MCF 10A (cell line): ENCODE results near the gene PARD3B. TPM values are rescaled to one million over a fixed set of nuclear protein-coding genes. Genes with fewer than 3 reads are reported as not detected.

ENCODE experiments used
- BruUV-seq: library from RNA; stranded (reverse); fragments of 400-500 nt; replicated peaks from 2 replicates; lab custom pipeline; 2021; lab: Mats Ljungman, UMichigan
- CTCF ChIA-PET: fragments of 300-600 bp; sonication (Branson Sonifier 250); formaldehyde crosslinking; extraction: SDS; loops from one replicate; lab custom pipeline; 2021; ENCODE audit warnings: antibody characterized with exemption, inconsistent platforms; lab: Yijun Ruan, JAX
- POLR2A ChIA-PET: fragments of 300-600, 350-650 bp; sonication (Branson Sonifier 250); formaldehyde crosslinking; extraction: SDS; loops from one replicate; lab custom pipeline; 2020; ENCODE audit warnings: antibody characterized with exemption, inconsistent platforms; lab: Yijun Ruan, JAX
- DNase-seq: peaks from one replicate; pipeline ENCODE4 v3.0.0-alpha.2; 2018; ENCODE audit not compliant: unreplicated experiment
- H3K27ac Mint-ChIP-seq: one replicate; pipeline ENCODE4 v1.8.0; 2022; ENCODE audit warnings: mild to moderate bottlenecking, low read depth, mixed read lengths; ENCODE audit not compliant: unreplicated experiment
- H3K27me3 Mint-ChIP-seq: one replicate; pipeline ENCODE4 v1.8.0; 2022; ENCODE audit warnings: mixed read lengths; ENCODE audit not compliant: insufficient read depth, unreplicated experiment
- H3K36me3 Mint-ChIP-seq: one replicate; pipeline ENCODE4 v1.8.0; 2022; ENCODE audit warnings: mild to moderate bottlenecking, moderate library complexity, mixed read lengths; ENCODE audit not compliant: insufficient read depth, unreplicated experiment
- H3K4me1 Mint-ChIP-seq: one replicate; pipeline ENCODE4 v1.8.0; 2022; ENCODE audit warnings: mixed read lengths; ENCODE audit not compliant: insufficient read depth, unreplicated experiment
- H3K4me3 Mint-ChIP-seq: one replicate; pipeline ENCODE4 v1.8.0; 2022; ENCODE audit warnings: mild to moderate bottlenecking, moderate library complexity, mixed read lengths; ENCODE audit not compliant: unreplicated experiment
- H3K9me3 Mint-ChIP-seq: one replicate; pipeline ENCODE4 v1.8.0; 2022; ENCODE audit warnings: mixed read lengths; ENCODE audit not compliant: unreplicated experiment
- intact Hi-C: fragments of 100-400 bp; cut with micrococcal nuclease; formaldehyde crosslinking; loops from 2 replicates; pipeline ENCODE4 v1.14.1; 2022
- total RNA-seq: library from RNA; stranded (reverse); gene quantifications from 2 replicates; pipeline ENCODE4 v1.2.3, GENCODE V29; 2022
- TF ChIP-seq, protein P1 (sequence below): fragments of 200-600 bp; IDR thresholded peaks from one replicate; pipeline ENCODE4 v1.8.0; 2022; ENCODE audit warnings: antibody characterized with exemption, mild to moderate bottlenecking; ENCODE audit not compliant: unreplicated experiment

Gene PARD3B
- total RNA-seq, 1 experiment from 2014 or later: 11.6 TPM

DNA sequence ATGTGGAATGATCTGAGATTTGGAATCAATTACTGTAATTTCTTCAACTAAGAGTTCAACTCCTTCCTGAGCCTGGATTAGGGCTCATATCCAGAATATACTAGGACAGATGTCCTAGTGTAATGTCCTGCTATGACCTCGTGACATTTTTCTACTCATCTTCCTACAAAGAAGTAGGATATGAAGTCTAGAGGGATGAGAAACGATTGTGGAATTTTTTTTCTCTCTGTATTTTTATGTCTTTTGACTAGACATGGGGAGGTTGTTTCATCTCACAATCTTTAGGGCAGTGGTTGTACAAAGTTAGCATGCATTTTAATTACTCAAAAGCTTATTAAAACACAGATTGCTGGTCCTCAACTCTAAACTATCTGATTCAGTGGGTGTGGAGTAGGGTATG lies 203.0 kb downstream of the PARD3B start:
- H3K4me3 Mint-ChIP-seq: no peak overlapping the region
- BruUV-seq: no TSS peak
- H3K36me3 Mint-ChIP-seq: no peaks in the 10 kb centered on the region
- ChIA-PET CTCF (no interaction called here), POLR2A (no interaction called here)
- no peaks in the 10 kb centered on the region for H3K27me3 Mint-ChIP-seq
- H3K27ac Mint-ChIP-seq: no peak overlapping the region
- TF ChIP-seq, protein P1, sequence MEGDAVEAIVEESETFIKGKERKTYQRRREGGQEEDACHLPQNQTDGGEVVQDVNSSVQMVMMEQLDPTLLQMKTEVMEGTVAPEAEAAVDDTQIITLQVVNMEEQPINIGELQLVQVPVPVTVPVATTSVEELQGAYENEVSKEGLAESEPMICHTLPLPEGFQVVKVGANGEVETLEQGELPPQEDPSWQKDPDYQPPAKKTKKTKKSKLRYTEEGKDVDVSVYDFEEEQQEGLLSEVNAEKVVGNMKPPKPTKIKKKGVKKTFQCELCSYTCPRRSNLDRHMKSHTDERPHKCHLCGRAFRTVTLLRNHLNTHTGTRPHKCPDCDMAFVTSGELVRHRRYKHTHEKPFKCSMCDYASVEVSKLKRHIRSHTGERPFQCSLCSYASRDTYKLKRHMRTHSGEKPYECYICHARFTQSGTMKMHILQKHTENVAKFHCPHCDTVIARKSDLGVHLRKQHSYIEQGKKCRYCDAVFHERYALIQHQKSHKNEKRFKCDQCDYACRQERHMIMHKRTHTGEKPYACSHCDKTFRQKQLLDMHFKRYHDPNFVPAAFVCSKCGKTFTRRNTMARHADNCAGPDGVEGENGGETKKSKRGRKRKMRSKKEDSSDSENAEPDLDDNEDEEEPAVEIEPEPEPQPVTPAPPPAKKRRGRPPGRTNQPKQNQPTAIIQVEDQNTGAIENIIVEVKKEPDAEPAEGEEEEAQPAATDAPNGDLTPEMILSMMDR: no peak
- intact Hi-C loops: no loop called here
- no peaks in the 10 kb centered on the region for H3K9me3 Mint-ChIP-seq
- DNase-seq: no peak
- H3K4me1 Mint-ChIP-seq: no peaks in the 10 kb centered on the region

DNA sequence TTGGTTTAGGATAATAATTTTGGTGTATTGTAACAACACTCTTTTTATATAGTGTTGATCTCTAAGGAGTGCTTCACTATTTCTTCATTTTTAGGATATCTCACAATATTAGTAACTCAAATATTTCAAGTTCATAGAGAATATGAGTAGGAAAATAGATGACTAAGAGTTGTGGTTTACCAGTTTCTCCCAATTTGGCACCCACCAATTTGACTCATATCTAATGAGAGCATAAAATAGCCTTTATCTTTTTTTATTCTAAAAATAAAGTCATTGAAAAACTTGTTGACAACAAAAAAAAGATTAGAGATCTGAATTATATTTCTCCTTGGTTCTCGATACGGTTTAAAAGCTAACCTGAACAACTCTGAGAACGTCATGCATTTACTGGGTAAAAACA lies 204.0 kb downstream of the PARD3B start:
- peak; percentile 68 for DNase-seq
- ChIA-PET CTCF (interaction anchor here (0.6 kb wide), 1 partner anchor 959 kb away, joined by 3 read pairs; no protein-coding TSS in a partner anchor), POLR2A (interaction anchor here (0.6 to 1.3 kb wide), 3 partner anchors 12 to 17 kb away, joined by 3 to 4 read pairs (median 3); no protein-coding TSS in a partner anchor)
- H3K27ac Mint-ChIP-seq: no peak overlapping the region
- intact Hi-C loops: no loop called here
- BruUV-seq: no TSS peak
- TF ChIP-seq, protein P1: no peak
- H3K36me3 Mint-ChIP-seq: no peaks in the 10 kb centered on the region
- H3K9me3 Mint-ChIP-seq: no peaks in the 10 kb centered on the region
- H3K27me3 Mint-ChIP-seq: no peaks in the 10 kb centered on the region
- H3K4me1 Mint-ChIP-seq: no peaks in the 10 kb centered on the region
- no peak overlapping the region for H3K4me3 Mint-ChIP-seq

DNA sequence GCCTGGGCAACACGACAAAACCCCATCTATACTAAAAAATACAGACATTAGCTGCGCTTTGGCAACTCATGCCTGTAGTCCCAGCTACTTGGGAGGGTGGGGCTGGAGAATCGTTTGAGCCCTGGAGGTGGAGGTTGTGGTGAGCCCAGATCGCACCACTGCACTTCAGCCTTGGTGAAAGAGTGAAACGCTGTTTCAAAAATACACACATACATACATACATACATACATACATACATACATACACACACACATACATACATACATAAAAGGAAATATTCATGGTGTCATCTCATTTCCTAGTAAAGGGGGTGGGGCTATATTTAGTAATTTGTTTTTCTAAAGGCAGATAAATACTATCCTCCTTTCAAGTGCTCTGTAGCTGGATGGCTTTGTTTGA lies 205.1 kb downstream of the PARD3B start:
- intact Hi-C loops: no loop called here
- no peaks in the 10 kb centered on the region for H3K4me1 Mint-ChIP-seq
- ChIA-PET CTCF (interaction anchor here (1.1 kb wide), 1 partner anchor 10 kb away, joined by 3 read pairs; no protein-coding TSS in a partner anchor), POLR2A (interaction anchor here (0.7 to 1.3 kb wide), 2 partner anchors 16 to 93 kb away, joined by 3 to 4 read pairs; no protein-coding TSS in a partner anchor)
- no peak overlapping the region for H3K27ac Mint-ChIP-seq
- DNase-seq: no peak
- no peaks in the 10 kb centered on the region for H3K9me3 Mint-ChIP-seq
- no peak overlapping the region for H3K4me3 Mint-ChIP-seq
- no peaks in the 10 kb centered on the region for H3K36me3 Mint-ChIP-seq
- BruUV-seq: no TSS peak
- TF ChIP-seq, protein P1: no peak
- no peaks in the 10 kb centered on the region for H3K27me3 Mint-ChIP-seq

DNA sequence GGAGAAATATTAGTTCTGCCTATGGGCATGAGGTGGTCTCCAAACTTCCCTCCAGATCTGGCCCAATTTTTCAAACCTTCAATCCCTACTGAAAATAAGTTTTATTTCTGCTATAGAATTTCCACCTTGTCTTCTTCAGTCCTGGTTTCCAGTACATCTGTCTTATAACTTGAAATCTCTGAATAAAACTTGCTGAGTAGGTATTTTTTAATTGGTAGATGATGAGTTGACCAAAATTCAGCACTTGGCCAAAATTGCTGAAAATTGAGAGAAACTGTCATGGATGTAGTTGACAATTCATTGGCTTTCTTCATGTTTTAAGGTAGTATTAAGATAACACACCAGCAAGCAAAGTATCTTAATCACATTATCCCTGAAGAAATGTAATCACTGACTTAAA lies 206.2 kb downstream of the PARD3B start:
- H3K4me1 Mint-ChIP-seq: no peaks in the 10 kb centered on the region
- no TSS peak for BruUV-seq
- H3K36me3 Mint-ChIP-seq: no peaks in the 10 kb centered on the region
- no peak overlapping the region for H3K27ac Mint-ChIP-seq
- TF ChIP-seq, protein P1: no peak
- no peaks in the 10 kb centered on the region for H3K27me3 Mint-ChIP-seq
- ChIA-PET CTCF (interaction anchor here (1.1 kb wide), 1 partner anchor 9 kb away, joined by 3 read pairs; no protein-coding TSS in a partner anchor), POLR2A (no interaction called here)
- intact Hi-C loops: no loop called here
- no peaks in the 10 kb centered on the region for H3K9me3 Mint-ChIP-seq
- no peak overlapping the region for H3K4me3 Mint-ChIP-seq
- no peak for DNase-seq
